Stimulated activated CD8-positive, alpha-beta memory T cell treated with anti-CD3 and anti-CD28 coated beads, Interleukin-4, amount 100 ng/mL, for 4 hours (primary cell): Measurements from ENCODE around the gene ZDHHC20.

Source experiments
- DNase-seq, 2 donors: peaks; one replicate each; pipeline ENCODE4 v3.0.0-alpha.2; 2020; ENCODE audit warnings: low read depth in 2 of 2, low spot score in 1 of 2

Gene ZDHHC20

GRCh38 chr13:21362741-21363140 lies 96.4 kb downstream of the ZDHHC20 start:
- DNase-seq, result no peak

- DNase-seq, result no peak
These were observed 97.4 kb downstream of the ZDHHC20 start for GRCh38 chr13:21361706-21362105.

DNA sequence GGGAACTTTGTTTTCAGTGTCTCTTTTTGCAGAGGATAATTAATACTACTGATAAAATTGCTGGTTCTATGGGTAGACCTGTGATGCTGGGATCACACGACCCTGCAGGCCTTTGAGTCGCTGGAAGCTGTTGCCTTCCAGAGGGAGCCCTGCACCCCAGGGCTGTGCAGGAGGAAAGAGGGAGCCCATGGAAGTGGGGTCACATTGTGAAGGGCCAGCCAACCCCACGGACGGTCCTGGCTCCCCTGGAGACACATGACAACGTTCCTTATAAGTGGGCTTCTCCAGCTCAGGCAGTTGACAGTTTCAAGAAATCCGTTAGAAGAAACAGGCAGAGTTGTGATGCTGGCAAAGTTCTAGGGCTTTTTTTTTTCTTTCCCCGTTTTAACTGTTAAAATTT lies 98.0 kb downstream of the ZDHHC20 start:
- no peak for DNase-seq

DNA sequence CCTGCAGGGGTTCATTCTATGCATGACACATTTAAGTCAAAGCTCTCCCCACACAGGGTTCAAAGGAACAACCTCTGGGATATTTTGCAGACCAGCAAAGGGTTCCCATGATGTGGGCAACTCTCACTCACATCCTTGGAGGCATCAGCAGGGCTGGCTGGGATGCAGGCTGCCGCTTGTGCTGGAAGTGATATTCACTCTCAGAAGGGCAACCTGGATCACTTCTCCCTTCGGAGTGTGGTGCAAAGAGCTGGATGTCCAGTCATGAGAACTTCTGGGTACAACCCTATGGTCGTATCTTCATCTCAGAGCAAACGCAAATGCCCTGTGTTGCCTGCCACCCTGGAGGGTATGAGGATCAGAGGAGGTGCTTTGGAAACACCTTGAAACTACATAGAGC lies 98.6 kb downstream of the ZDHHC20 start:
- no peak for DNase-seq

DNA sequence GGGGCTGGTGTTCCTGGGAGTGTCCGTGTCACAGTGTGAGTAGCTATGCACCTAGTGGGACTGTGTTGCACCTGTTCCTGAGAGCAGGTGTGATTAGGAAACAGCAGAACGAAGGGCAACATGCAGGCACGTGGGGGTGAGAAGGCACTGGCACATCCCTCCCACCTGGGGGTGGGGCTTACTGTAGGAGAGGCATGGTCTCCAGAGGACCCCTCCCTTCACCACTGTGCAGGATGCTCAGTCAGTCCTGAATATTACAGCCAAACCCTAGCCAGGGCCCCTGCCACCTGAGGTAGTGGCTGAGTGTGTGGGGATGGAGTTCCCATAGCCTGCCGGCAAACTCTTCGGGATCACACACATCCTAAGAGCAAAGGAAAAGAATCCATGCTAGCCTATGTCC lies 99.2 kb downstream of the ZDHHC20 start:
- no peak for DNase-seq

DNA sequence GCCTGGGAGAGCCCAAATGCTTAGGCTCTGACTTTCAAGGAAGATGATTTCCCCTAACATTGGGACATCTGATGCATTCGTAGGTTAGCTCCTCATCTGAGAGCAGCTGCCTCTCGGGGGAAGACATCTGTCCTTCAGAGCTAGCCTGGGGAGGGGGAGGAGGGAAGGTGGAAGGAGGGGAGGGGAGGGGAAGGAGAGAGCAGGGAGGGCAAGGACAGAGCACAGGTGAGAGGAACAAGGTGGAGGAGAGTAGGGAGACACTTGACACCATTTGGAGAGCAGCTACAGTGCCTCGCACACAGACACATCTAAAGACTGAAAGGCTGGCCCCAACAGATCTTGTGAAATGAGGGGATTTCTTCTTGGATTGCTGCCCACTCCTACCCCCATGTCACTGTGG lies 103.8 kb downstream of the ZDHHC20 start:
- DNase-seq, result no peak

- no peak for DNase-seq
These were observed 104.4 kb downstream of the ZDHHC20 start for GRCh38 chr13:21354721-21355120.

DNA sequence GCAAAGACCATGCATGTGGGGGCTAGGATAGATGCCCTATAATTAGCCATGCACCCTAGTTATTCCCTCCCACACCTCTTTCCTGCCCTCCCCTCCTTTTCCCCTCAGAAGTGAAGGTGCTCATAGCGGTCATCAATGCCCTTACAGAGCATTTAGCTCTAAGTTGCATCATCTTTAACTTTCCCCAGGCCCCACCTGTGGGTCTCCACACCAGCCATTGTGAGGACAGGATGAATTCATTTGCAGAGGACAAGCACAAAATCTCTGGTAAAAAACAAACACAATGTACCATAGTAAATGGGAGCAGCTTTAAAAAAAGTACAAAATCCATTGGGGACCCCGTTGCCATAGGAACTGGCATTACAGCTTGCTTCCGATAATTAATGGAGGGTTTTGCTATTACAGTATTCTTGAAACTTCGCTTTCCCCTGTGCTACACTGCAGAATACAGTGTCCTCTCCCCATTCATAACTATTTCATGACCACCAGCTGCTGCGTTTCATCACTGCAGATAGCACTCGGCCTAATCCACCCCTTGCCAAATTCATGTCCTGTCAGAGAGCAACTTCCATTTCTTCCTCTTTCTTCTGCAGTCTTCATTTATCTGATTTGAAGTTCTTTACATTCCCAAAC lies 110.5 kb downstream of the ZDHHC20 start:
- no peak for DNase-seq

DNA sequence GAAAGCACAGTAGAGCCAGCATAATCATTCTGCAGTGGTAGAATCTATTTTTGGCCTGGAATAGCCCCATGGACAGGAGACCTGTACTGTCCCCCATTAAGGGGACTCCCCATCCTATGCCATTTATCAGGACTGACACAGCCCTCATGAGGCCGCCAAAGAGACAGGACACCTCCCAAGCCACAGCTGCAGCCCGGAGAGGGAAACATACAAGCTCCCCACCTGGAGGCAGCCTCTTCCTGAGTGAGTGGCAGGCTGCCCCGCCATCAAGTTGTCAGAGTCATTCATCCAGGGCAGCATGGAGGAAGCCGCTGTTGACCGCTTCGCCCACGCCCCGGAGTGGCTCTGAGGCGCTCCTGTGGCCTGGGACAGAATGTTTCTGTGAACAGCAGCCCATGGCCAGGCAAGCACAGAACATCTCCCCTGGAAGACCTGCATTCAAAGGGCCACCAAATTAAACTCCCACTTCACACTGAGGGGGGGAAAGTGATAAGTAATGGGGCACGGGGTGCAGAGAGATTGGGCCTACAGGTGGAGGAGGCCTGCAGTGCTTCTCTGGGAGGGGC lies 111.3 kb downstream of the ZDHHC20 start:
- DNase-seq, result no peak

DNA sequence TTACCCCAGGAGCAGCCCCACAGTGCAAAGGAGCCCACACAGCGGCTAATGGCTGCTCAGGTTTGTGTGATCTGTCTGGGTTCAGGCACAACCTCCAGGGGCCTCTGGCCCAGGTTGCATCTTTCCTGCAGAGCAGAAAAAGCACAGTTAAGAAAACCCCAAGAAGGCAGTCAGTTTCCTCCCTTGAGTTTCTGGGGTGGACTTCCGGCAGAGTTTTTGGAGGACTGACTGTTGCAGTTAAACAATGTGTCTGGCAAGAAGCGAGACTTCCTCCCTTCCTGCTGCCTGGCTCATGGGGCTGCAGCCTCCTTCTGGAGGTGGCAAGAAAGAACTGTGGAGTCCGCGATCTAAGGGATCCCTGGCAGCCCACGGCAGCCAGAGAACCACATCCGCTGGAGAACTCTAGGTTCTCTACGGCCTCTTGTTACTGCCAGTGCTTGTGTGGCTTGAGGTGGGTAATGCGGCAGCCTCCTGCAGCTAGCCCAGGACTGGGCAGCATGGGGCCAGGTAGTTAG lies 114.4 kb downstream of the ZDHHC20 start:
- DNase-seq, result no peak

DNA sequence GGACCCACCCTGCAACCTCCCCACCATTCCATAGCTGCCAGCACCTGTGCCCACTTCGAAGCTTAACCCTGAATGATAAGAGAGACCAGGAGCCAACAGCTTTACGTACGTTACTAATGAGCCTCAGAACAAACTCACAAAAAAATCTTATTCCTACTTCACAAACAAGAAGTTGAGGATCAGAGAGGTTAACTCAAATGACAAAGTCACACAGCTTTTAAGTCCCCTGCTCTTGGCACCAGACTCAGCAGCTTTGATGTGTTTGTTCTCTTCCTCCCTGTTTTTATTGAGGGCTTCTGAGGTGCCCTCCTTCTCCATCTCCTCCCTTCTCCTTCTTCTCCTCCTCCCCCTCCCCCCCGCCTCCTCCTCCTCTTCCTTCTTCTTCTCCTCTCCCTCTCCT lies 115.4 kb downstream of the ZDHHC20 start:
- DNase-seq, result no peak

DNA sequence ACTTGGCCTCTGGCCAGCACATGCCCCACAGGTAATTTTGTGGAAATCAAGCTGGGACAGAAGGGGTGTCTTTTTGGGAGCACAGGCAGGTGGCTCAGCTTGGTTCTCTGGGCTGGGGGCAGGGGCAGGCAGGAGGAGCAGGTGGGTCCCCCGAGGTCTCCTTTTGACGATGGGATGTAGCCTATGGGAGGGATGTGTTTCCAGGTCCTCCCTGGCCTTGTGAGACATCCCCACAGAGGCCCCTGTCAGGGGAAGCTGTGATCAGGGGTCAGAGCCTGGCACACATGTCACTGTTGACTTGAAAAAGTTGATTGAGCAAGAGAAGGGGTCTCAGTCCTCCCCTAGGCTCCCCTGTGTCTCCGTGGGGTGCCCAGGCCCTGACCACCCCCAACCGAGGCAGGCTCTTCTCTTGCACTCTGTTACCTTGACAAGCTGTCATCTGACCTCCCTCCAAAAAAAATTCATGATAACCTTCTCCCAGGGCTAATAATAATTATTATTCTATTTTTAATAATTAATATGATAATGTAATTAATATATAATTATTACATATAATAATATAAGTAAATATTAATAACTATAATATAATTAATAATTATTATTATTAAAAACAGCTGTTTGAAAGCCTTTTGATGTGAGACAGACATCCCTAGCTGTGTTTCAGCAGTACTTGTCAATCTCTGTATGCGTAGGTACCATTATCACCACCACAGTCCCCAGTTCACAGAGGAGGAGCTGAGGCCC lies 116.2 kb downstream of the ZDHHC20 start:
- DNase-seq, result no peak

DNA sequence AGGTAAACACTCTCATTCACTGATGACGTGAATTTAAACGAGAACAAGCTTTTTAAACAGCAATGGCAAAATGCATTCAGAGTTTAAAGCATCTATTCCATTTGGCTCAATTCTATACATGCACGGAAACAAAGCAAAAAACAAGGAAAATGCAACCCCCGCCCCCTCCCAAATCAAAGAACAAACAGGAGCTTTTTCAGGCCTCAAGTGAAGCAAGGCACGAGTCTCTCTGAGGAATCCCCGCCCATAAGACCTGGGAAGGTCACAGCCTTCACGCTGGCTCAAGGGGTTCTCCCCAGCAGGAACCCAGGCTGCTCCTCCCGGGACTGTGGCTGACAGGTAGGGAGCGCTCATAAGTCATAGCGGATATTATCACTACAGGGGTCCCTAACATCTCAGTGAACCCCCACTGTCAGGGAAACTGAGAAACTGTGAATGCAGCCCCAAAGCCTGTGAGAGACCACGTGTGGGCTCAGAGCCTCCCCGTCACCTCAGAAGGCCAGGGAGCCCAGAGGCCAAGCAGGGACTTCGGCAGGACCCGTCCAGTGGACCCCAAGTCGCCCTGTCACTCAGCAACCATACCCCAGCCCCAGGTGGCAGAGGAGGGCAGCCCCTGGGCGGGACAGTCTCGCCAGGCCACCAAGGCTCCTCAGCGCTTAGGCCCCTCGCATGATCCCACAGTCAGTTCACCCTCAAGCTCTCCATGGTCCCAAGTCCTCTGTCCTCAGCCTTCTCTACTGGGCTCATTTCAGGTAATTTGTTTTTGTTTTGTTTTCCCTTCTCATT lies 117.3 kb downstream of the ZDHHC20 start:
- no peak for DNase-seq

GRCh38 chr13:21338639-21339278 lies 120.3 kb downstream of the ZDHHC20 start:
- no peak for DNase-seq

DNA sequence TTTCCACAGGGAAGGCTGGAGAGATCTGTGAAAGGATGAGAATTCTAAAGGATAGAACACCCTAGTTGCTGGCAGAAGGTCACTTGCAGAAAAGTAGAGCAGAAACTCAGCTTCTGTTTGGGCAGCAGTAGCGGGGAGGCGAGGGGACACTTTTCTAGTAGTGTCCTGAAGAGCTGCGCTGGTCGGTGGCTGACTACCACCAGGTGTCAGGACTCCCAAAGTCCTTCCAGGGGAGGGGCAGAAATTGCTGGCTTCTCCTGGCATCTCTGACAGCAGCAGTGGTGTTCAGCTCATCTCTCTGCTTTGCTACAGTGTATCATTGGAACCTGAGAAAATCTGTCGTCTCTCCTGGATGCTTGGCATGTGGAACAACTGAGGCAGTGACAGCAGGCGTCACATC lies 120.9 kb downstream of the ZDHHC20 start:
- DNase-seq, result no peak

GRCh38 chr13:21336609-21337349 lies 122.3 kb downstream of the ZDHHC20 start:
- no peak for DNase-seq

GRCh38 chr13:21333186-21333585 lies 125.9 kb downstream of the ZDHHC20 start:
- no peak for DNase-seq

DNA sequence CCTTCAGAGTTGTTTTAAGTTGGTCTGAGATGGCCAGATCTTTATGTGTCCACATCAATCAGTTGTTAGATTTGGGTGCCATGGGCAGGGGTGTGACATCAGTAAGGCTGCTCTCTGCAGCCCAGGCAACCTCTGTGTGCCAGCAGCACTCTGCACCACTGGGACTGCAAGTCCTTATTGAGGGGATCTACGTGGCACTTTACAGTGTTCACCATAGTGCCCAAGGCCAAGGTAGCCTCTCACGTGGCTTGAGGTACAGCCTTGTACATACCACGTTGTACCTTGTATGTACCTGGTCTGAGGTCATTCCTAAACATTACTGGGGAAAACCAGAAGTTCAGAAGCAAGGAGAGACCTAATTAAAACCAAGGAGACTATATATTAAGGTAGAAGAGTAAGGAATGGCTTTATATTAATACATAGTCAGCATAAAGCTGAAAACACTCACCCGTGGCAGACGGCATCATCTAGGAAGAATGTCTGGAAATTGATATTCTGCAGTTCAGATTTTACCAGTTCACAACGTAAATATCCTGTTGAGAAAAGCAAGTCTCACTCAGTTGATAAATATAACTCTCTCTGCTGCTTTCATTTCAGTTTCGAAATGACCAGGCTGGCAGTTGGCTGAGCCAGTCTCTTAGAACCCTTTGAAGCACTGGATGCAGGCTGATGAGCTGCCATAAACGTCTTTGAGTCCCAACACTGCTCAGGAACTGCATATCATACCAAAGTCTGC lies 128.8 kb downstream of the ZDHHC20 start:
- DNase-seq, result no peak

GRCh38 chr13:21328836-21329477 lies 130.1 kb downstream of the ZDHHC20 start:
- DNase-seq, result no peak
